ENCODE results near the gene RNASE2.
"Not testable (repeated sequence)": the region's sequence is repeated elsewhere in the genome, so short reads cannot be mapped to it uniquely, and the experiment has no call there.

The RNASE2 gene

DNA sequence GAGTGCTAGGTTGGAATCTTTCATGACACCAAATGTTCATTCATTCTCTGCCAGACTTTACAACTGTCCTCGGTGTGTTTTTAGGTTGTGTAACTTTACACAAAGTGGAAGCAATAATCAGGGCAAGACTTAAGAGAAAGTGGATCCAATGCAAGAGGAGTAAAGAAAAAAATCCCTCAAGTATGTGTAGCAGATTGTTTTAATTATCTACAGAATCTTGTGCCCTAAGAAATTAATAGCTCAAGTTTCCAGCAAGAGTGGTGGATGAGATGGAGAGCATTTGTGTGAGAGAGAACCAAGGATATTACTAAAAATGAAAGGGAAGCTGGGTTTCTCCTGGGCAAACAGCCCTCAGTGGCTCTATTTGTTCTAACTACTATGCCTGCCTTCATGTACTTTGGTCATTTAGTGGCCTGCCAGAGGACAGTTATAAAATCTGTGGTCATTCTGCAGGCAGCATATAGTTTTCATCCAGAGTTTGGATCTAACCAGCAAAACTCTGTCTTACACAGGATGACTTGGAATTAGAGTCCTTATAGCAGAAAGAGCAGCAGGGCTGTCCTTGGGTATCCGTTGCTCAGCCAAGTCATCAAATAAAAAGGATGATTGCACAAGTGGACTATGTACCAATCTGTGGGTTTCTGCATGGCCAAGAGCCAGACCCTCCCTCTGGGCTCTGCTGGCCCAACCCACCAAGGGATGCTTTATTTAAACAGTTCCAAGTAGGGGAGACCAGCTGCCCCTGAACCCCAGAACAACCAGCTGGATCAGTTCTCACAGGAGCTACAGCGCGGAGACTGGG, at the start of gene RNASE2:
TSS of gene RNASE2 (plus strand) at position 752 of the 802 bp plus-strand sequence. CDS start 285 bp downstream, outside the sequence.
- not testable (repeated sequence) for DNase-seq

DNA sequence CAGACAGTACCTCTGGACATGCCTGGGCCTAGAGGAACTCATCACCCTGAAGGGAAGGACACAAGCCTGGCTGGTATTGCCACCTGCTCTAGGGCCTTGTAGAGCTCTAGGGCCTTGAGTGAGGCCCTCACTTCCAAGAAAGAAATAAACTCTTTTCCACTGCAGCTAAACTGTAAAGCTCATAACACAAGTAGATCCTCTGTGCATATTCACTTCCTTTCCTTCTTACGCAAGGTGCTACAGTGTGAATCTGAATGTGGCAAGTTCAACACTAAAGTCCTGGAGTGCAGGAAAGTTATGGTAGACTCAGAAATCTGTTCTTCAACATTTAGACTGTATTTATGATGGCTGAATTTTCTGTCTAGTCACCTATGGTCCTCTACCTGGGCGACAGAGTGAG, 49.6 kb upstream of the RNASE2 start:
- no peak for DNase-seq

DNA sequence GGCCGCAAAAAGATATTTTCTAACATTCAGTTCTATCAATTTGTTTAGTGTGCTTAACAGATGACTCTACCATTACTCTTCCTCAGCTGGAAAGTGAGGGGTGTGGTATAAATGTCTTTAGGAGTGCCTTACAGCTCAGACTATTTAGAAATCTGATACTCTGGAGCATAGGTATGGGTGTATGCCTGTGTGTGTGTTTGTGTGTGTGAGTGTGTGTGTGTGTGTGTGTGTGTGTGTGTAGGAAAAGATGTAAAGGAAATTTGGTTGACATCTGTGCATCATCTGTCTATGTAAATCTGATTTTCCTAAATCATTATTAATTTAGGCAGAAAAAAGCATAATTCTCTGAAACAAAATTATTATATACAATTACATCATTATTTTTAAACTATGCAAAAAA, 48.1 kb upstream of the RNASE2 start:
- no peak for DNase-seq

DNA sequence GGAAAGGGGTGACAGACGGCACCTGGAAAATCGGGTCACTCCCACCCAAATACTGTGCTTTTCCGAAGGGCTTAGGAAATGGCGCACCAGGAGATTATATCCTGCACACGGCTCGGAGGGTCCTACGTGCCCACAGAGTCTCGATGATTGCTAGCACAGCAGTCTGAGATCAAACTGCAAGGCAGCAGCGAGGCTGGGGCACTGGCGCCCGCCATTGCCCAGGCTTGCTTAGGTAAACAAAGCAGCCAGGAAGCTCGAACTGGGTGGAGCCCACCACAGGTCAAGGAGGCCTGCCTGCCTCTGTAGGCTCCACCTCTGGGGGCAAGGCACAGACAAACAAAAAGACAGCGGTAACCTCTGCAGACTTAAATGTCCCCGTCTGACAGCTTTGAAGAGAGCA, 44.5 kb upstream of the RNASE2 start:
- not testable (repeated sequence) for DNase-seq

DNA sequence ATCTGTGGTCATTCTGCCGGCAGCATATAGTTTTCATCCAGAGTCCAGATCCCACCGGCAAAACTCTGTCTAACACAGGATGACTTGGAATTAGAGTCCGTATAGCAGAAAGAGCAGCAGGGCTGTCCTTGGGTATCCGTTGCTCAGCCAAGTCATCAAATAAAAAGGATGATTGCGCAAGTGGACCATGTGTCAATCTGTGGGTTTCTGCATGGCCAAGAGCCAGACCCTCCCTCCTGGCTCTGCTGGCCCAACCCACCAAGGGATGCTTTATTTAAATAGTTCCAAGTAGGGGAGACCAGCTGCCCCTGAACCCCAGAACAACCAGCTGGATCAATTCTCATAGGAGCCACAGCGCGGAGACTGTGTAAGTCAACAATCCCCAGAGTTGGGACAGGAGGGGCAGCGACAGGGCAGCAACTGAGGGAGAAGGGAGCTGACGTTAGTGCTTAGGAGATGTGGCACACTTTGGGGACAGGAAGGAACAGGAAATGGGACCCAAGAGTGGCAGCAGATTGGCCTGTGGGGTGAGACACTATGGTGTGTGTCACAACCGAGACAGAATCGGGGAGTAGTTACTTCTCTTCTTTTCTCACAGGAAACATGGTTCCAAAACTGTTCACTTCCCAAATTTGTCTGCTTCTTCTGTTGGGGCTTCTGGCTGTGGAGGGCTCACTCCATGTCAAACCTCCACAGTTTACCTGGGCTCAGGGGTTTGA, 36.1 kb upstream of the RNASE2 start:
- not testable (repeated sequence) for DNase-seq

DNA sequence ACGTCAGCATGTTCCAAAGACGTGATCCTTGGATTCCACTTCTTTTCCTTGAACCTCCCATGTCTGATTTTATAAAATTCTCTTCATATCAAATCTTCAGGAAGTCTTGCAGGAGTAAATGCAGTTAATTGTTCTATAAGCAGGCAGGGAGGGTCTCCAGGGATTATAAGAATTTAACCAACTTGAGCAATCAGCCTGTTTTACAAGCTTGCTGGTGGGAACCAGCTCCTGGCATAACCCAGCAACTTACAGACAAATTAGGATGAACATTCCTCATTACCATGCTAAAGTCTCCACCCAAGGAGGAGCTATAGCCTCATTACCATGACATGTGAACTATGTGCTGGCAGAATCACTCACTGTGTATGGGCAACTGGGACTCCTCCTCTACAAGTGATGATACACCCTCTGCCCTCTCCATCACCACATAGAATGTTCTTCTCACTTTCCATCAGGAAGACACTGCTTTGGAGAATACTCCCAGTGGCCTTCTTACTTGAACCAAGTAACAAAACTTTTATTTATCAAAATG, 31.5 kb upstream of the RNASE2 start:
- DNase-seq, result not testable (repeated sequence)

DNA sequence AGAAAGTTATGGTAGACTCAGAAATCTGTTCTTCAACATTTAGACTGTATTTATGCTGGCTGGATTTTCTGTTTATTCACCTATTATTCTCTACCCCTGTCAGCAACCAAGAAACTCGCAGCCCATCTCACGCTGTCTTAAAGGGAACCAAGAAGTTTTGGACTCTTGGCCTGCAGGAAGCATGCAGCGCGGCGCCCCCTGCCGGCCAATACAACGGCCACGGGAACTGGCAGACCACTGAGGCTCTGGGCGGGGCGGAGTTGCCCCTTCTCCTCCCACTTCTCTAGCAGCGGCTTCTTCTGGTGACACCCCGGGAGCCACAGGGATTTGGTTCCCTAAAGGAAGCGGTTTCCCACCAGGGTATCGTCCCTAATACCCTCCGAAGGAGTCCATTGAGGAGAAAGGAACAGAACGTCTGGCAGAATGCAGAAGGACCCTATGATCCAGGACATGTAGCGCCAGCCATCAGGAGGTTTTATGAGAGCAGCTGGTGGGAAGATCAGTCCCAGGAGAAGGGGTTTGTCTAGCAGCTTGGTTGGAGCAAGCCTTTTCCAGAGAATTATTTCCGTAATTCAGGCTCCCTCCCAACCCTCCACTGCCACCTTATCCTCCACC, 21.0 kb upstream of the RNASE2 start:
- DNase-seq, result peak in 2 of 4 experiments; percentile 1 to 4

DNA sequence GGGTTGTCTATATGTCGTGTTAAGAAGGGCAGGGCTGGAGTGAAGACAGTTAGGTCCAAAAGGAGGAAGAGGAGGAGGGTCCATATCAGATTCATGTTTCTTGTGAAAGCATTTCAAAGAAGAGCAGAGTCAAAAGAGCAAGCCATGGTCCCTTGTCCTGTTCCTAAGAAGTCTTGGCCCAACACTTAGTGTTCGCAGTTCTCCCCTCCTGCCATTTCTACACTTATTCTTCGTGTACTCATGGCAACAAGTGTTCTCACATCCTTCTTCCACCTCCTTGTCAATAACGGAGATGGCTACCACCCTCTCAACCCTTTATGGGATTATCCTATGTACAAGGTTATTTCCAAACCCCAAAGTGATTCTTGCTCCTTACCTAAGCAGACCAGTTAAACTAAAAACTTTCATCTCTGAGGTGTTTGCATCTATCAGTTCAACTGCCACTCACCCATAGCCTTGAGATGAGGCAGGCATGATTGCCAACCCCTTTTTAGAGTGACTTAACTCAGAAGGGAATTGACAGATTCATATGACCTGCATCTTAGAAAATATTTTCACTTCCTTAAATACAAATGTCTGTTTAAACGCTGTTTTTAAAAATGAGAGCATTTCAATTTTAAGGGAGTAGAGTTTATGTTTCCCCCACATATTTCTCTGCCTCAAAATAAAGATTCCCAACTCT, 19.8 kb upstream of the RNASE2 start:
- no peak for DNase-seq

DNA sequence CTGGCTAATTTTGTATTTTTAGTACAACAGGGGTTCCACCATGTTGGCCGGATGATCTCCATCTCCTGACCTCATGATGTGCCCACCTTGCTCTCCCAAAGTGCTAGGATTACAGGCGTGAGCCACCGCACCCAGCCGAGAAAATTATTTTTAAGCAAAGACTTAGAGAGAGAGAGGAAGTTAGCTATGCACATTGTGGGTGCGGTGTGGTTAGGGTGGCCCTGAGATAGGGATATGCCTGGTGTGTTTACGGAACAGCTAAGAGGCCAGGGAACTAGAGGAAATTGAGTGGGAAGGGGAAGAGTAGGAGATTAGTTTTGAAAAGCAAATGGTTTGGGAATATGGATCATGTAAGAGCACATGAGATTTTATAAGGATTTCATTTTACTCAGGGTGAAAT, 10.1 kb upstream of the RNASE2 start:
- DNase-seq, result not testable (repeated sequence)

DNA sequence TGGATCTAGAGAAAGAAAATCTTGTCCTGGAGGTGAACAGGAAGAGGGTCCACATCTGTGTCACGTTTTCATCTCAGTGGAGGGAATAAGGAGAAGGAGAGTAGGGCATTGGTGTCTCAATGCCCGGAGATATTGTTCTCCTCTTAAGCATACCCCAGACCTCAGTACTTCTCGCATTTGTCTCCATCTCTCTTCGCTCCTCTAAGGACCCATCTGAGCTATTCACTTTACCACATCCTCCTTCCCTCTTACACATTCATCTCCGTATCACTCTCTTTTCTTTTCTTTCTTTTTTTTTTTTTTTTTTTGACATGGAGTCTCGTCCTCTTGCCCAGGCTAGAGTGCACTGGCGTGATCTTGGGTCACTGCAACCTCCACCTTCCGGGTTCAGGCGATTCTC, 8.6 kb upstream of the RNASE2 start:
- DNase-seq, result not testable (repeated sequence)

DNA sequence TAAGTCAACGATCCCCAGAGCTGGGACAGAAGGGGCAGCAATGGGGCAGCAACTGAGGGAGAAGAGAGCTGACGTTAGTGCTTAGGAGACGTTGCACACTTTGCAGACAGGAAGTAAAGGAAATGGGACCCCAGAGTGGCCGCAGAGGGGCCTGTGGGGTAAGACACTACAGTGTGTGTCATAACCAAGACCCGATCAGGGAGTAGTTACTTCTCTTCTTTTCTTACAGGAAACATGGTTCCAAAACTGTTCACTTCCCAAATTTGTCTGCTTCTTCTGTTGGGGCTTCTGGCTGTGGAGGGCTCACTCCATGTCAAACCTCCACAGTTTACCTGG, 219 bp downstream of the RNASE2 start:
- not testable (repeated sequence) for DNase-seq

DNA sequence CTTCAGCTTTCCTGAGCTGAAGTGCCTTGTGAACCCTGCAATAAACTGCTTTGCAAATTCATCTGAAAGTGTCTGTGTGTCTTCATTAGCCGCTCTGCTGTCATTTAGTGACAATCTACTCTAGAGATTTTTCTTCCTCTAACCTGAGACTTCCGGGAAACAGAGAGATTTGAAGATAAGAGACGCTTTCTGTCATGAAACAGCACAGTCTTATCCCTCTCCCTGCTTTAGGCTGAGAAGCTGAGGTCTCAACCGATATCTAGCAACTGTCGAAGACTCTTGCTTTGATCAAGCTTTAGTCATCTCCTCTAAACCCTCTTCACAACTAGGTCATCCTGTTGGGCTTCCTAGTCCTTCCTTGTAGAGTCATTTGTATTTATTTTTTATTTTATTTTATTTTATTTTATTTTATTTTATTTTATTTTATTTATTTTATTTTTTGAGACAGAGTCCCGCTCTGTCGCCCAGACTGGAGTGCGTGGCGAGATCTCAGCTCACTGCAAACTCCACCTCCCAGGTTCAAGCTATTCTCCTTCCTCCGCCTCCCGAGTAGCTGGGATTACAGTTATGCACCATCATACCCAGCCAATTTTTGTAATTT, 1.2 kb downstream of the RNASE2 start:
- DNase-seq, result no peak

DNA sequence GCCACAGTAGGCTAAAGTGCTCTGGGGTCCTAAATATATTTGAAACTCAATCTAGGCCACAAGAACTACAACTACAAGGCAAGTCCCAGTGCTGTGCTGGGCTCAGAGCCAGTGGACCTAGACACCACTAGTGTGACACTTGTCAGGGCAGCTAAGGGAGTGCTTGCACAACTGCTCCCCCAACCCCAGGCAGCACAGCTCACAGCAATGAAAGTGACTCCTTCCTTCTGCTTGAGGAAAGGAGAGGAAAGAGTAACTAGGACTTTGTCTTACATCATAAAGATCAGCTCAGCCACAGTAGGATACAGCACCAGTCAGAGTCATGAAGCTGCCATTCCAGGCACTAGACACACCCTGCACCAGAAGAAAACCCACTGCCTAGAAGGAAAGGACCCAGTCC, 3.7 kb downstream of the RNASE2 start:
- not testable (repeated sequence) for DNase-seq

DNA sequence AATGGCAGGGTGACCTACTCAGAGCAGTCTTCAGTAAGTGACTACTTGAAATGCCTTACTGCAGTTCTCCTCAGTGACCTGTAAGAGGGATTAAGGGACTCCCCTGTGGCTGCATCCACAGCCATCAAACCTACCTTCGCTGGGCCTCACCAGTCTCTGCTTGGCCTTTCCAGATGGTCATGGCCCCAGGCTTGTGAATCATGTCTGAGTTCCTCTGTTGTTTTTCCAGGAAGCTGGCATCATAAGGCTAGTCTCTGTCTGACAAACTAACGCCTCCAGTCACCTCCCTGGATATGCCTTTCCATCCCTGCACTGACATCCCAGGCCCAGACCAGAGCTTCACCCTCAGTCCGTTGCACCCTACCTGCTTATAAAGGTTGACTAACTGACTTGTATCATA, 14.0 kb downstream of the RNASE2 start:
- no peak for DNase-seq

DNA sequence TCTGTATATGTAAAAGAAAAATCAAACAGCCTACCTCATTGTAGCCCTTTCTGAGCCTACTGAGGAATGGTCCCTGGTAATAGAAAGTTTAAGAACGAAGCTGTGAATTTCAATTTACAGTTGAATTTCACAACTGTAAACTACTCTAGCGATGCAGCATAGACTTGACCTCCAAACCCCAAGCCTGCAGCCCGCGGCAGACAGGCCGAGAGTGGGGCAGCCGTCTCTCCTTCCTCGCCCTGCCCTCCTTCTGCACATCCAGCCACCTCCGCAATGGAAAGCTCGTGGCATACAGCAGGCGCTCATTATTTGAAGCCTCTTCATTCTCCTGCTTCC, 15.3 kb downstream of the RNASE2 start:
- no peak for DNase-seq

DNA sequence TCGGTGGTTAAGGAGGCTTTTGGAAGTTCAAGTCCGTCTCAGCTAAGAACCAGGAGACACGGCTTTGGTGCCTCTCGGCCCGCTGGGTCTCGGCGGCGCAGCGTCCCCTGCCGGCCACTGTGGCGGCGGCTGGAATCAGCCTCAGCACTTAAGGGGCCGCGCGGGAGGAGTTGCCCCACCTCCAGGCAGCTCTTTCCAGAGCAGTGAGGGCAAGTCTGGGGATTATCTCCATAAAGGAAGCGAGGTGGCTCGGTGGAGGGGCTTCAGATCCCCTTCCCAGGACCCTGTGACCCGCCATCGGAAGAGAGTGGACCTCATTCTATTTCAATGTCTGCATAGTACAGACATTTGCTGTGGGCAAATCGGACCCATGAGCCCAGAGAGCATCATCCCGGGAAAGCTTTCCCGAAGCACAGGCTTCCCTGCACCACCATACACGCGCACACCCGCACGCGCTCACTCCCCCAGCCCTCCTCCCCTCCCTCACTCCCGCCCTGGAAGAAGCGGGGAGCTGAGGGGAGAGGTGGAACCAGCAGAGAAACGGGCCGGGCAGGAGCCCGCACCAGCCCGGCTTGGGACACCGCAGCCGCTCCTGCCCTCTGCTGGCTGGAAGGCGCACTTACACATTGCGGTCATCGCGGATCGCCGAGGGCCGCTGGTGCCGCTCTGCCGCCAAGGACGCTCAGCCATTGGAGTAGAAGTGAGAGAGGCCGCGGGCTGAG, 15.9 kb downstream of the RNASE2 start:
- peak; percentile 19 to 73 (median 52) for DNase-seq

DNA sequence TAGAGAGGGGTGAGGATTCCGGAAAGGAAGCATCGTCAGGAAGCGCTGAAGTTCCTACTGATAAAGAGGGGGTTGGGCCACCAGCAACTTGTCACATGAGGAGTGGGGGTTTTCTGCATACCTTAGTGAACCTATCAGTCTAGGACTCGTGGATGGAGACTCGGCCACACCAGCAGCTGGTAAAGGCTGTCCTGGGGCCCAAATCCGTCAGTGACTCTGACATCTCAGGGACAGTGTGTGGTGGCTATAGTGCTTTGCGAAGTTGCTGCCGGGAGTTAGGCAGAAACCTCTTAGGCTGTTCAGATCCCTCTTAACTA, 16.4 kb downstream of the RNASE2 start:
- DNase-seq, result no peak

DNA sequence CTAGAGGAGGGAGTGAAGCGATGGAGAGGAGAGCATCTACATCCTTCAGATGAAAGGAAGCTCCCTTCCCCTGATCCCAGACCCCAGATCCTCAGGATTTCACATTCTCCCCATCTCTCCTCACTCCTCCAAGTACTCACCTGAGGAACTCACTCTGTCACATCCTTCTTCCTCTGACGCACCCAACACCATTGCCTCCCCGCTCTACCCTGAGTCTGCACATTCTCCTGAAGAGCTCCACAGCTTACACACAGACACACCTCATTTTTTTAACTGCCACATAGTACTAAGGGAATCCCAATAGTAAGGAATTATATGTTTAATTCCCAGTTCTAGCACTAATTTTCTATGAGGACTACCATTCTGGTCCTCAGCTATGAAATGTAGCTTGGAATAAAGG, 18.2 kb downstream of the RNASE2 start:
- no peak for DNase-seq

DNA sequence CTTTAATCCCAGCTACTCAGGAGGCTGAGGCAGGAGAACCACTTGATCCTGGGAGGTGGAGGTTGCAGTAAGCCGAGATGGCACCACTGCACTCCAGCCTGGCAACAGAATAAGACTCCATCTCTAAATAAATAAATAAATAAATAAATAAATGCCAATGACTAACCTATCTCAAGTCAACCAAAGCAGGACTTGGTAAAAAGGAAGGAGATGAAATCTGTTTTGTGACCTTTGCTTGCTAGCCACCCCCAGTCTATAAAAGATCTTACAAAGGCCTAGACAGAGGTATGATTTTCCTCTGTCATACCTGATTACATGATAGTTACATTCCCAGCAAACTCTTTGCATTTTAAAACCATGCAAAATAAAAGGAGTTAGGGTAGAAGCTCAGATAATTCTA, 21.0 kb downstream of the RNASE2 start:
- DNase-seq, result no peak

DNA sequence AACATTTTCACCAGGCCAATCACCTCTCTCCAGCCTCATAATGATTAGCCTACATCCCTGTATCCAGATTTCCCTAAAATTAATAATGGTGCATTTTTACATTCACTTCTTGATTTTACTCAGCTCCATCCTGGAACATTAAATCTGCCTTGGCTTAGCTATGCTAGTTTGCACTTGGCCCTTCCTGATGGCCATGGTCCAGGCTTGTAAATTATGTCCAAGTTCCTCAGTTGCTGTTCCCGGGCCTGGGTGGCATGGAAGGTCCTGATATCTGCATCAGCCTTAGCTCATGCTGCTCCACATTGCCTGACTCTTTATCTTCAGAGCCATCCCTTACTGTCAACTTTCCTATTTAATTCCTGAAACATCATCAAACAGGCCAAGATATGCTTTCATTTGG, 23.4 kb downstream of the RNASE2 start:
- DNase-seq, result no peak

DNA sequence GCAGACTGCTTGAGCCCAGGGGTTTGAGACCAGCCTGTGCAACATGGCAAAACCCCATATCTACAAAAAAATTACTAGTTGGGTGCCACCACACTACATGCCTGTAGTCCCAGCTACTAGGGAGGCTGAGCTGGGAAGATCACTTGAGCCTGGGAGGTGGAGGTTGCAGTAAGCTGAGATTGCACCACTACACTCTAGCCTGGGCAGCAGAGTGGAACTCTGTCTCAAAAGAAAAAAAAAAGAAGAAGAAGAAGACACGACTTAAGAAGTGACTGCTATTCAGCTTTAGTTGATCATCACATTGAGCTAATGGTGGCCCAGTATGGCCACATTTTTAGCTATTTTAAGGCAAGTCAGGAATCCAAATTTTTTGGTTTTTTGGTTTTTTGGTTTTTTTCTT, 25.6 kb downstream of the RNASE2 start:
- DNase-seq, result no peak

DNA sequence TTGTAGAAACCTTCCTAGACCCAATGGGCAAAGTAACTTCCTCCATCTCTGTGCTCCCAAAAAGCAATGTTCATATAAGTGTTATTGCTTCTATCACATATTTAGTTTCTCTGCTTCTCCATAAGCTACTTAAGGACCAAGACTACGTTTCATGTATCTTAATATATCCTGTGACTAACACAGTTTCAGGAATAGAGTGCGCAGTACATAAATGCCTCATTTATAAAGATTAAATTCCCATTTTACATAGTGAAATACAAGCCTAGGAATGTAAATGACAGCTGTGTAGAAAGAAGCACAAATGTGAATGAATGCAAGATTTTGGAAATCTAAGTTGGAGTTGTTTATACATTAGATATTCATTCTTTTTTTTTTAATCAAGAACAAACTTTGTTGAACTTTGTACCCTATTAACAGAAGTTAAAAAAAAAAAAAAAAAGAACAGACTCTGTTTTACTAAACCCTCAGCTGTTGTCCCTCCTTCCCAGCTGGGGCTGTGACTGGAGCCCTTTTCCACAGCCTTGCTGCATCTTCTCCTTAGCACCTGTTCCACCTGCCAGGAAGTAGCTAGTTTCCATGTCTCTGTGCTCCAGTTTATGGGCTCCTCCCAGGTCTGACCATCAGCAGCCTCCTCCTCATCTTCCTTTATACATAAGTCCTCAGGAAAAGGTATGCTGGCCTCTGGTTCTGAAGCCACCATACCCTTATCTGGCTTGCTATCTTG, 27.5 kb downstream of the RNASE2 start:
- no peak for DNase-seq

Data from activated naive CD4-positive, alpha-beta T cell (primary cell).